ENCODE measurements around the gene ST3GAL5. TPM values are rescaled to one million over a fixed set of nuclear protein-coding genes. Genes with fewer than 3 reads are reported as not detected.

Gene ST3GAL5
- total RNA-seq, 4 donors from 2014 or later: 38.6 to 56.4 (median 47.8) TPM

GRCh38 chr2:85792783-85793441, 95.9 kb downstream of the ST3GAL5 start:
- TF ChIP-seq, protein P1, sequence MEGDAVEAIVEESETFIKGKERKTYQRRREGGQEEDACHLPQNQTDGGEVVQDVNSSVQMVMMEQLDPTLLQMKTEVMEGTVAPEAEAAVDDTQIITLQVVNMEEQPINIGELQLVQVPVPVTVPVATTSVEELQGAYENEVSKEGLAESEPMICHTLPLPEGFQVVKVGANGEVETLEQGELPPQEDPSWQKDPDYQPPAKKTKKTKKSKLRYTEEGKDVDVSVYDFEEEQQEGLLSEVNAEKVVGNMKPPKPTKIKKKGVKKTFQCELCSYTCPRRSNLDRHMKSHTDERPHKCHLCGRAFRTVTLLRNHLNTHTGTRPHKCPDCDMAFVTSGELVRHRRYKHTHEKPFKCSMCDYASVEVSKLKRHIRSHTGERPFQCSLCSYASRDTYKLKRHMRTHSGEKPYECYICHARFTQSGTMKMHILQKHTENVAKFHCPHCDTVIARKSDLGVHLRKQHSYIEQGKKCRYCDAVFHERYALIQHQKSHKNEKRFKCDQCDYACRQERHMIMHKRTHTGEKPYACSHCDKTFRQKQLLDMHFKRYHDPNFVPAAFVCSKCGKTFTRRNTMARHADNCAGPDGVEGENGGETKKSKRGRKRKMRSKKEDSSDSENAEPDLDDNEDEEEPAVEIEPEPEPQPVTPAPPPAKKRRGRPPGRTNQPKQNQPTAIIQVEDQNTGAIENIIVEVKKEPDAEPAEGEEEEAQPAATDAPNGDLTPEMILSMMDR (IDR thresholded peaks at IDR 0.05; ENCODE audit: low read depth): no peak

- TF ChIP-seq, protein P1 (IDR thresholded peaks at IDR 0.05; ENCODE audit: low read depth): no peak
Measured at GRCh38 chr2:85791704-85792565, 96.9 kb downstream of the ST3GAL5 start.

- TF ChIP-seq, protein P1 (IDR thresholded peaks at IDR 0.05; ENCODE audit: low read depth): no peak
Measured at GRCh38 chr2:85790499-85791188, 98.1 kb downstream of the ST3GAL5 start.

- TF ChIP-seq, protein P1 (IDR thresholded peaks at IDR 0.05; ENCODE audit: low read depth): no peak
Measured at GRCh38 chr2:85790032-85790431, 98.8 kb downstream of the ST3GAL5 start.

GRCh38 chr2:85789271-85789670, 99.5 kb downstream of the ST3GAL5 start:
- TF ChIP-seq, protein P1 (IDR thresholded peaks at IDR 0.05; ENCODE audit: low read depth): no peak

- TF ChIP-seq, protein P1 (IDR thresholded peaks at IDR 0.05; ENCODE audit: low read depth): no peak
Measured at GRCh38 chr2:85788603-85789002, 100.2 kb downstream of the ST3GAL5 start.

DNA sequence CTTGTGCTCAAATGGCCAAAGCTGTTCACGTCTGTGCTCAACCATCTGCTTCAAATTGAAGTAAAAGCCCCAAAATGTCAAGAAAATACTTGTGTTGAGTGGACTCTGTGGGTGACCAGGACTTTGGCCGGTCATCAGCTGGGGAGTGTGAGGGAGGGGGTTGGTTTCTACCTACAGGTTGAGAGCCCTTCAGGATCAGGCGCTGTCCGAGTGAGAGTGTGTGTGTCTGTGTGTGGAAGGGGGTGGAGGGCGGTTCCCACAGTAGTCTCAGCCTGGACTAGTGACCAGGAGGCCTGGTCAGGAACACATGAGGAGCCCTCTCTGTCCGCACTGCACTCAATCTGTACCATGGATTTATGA, 100.8 kb downstream of the ST3GAL5 start:
- TF ChIP-seq, protein P1 (IDR thresholded peaks at IDR 0.05; ENCODE audit: low read depth): no peak
